NCI-H1930 (cell line): ENCODE measurements around the gene RPS6KC1.

Experiments
- DNase-seq, 2 experiments: peaks; one replicate each; lab custom pipeline; 2025; lab: John Stamatoyannopoulos, UW

Gene RPS6KC1

GRCh38 chr1:213242883-213243282 is 191.8 kb downstream of the RPS6KC1 start:
- no peak for DNase-seq

DNA sequence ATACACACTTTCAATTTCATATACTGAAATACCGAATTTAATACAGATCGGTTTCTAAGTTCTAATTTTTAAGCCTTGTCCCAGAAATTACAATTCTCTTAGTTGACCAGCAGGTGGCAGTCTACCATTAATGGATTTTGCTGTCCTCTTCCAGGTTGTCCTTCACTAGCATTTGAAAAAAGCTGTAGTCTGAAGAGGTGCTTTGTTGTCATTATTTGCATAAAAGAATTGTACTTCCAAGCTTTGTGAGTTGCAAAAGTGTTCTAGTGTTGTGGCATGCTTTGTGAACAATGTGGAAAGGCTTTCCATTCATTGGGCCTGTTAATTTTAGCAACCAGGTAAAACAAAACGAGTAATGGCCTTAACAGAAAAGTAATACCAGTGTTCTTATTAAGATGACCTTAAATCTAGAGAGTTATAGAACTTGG is 193.6 kb downstream of the RPS6KC1 start:
- DNase-seq, result peak in 1 of 2 experiments; percentile 10

GRCh38 chr1:213245260-213245910 is 194.3 kb downstream of the RPS6KC1 start:
- no peak for DNase-seq

DNA sequence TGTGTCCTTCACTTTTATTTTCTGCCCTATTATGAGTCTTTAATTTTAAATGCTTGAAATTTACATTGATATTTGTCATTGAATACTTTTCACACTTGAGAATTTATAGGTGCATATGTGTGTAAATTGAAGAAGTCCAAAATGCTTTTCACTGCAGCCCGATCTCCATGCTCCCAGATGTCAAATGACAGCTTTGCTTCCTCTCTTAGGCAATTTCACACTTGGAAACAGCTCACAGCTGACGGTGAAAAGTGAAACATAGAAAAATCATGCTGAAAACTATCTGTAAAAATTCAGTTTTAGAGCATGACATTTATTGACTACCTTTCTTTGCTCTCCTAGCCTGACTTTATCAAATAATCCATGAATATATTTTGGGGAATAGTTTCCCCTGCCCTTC is 196.0 kb downstream of the RPS6KC1 start:
- no peak for DNase-seq

GRCh38 chr1:213249395-213249794 is 198.4 kb downstream of the RPS6KC1 start:
- no peak for DNase-seq

DNA sequence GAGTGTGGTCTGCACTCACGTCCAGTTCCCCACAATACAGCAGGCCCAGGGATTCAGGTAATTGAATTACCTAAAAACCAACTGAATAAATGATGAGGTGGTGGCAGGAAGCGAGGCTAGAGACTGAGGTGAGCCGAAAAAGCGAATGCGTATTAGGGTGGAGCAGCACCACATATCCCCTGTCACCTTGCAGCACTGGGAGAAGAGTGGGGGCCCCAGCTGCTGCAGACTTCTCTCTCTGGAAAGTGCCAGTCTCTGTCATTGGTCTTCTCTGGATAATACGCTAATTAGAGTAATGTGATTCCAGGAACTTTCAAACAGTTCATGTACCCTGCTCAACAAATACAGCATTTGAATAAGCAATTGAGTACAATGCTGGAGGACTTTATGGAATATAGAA is 199.0 kb downstream of the RPS6KC1 start:
- no peak for DNase-seq

DNA sequence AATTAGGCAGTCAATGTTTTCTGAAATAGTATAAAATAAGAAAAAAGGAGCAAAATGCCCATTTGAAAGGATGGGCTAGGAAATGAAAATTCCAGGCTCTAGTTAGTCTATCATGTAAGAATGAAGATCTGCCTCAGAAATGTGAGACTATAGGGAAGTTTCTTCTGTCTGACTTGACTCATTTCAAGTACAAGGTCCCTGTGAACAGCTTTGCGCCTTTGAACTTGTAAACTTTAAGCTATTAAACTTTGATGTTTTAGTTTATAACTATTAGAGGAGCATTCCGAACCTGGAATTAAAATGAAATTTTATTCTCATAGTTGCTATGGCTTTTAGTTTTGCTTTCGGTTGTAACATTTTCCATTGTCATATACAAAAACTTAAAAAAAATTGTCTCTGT is 199.4 kb downstream of the RPS6KC1 start:
- DNase-seq, result no peak

GRCh38 chr1:213251972-213252371 is 200.9 kb downstream of the RPS6KC1 start:
- DNase-seq, result no peak

DNA sequence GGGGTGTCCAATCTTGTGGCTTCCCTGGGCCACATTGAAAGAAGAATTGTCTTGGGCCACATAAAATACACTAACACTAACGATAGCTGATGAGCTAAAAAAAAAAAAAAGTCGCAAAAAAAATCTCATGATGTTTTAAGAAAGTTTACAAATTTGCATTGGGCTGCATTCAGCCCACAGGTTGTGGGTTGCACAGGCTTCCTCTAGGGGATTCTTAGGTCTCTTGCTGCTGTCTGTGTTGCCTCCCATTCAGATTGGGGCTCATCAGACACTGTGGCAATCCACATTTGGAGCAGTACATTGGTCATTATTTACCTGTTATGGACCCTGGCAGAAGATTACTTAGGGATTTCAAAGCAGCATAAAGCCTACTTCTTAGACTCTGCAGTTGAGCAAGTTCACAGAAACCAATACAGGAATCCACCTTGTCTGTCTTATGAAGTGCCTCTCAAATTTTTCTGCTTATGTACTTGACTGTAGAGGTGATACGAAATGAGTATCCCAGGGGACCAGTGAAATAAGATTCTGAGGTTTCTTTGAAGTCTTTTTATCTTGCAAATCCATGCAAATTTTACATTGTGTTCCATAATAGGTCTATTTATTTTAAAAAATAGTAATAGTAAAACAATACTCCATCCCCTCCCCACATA is 205.5 kb downstream of the RPS6KC1 start:
- DNase-seq, result no peak

- no peak for DNase-seq
These were observed 209.5 kb downstream of the RPS6KC1 start for GRCh38 chr1:213260311-213261075.

DNA sequence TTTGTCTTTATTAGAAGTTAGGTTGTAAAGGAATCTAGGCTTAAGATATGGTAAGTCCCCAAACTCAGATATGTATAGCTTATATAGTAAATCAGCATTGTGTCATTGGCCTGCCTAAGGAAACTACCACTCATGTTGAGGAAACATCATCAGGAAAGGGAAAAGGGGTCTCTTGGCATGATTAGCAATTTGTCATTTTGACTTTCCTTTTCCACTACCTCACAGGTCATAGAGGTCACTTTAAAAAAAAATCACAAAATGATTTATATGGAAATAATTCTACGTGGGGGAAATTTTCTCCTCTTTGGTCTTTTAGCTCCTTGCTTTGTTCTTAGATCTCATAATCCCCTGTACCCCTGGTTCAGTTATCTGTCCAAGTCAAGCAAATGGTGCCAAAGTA is 213.5 kb downstream of the RPS6KC1 start:
- no peak for DNase-seq

DNA sequence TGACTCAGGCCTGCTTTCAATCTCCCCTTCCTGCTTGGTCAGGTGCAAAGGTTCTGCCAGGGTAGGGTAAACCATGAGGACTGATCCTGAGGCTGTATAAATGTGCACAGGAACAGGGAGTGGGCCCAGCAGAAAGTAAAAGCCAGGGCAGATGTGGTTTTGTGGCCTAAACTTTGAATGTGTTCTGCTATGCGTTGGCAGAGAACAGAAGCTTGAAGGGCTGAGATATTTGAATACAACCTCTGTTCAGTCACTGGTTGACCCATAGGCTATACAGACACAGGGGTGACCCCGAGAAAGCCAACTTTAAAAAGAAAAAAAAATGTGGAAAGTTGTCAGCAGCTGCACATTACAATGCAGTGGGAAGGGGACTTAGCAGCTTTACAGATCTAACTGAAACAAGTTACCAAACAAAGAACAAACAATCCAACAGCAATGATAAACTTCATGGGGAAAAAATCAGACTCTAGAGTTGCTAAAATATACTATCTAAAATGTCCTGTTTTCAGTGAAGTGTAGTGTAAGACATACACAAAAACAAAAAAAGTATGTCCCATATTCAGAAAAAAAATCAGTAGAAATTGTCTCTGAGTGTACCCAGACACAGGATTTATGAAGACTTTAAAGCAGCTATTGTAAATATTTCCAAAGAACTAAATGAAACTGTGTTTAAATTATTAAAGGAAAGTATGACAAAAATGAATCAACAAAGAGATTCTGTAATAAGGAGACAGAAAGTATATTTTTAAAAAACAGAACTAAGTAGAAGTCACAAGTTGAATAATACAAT is 216.1 kb downstream of the RPS6KC1 start:
- no peak for DNase-seq

DNA sequence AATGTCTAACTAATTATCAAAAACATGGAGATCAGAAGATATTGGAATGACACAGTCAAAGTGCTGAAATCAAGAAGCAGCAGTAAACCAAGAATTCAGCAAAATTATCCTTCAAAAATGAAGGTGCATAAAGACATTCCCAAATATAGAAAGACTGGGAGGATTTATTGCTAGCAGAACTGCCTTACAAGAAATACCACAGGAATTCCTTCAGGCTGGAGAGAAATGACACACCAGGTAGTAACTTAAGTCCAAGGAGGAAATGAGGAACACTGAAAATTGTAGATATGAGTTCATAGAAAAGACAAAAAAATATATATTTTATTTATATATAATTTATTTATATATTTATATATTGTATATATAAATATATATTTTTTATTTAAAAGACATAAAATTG is 217.2 kb downstream of the RPS6KC1 start:
- no peak for DNase-seq

DNA sequence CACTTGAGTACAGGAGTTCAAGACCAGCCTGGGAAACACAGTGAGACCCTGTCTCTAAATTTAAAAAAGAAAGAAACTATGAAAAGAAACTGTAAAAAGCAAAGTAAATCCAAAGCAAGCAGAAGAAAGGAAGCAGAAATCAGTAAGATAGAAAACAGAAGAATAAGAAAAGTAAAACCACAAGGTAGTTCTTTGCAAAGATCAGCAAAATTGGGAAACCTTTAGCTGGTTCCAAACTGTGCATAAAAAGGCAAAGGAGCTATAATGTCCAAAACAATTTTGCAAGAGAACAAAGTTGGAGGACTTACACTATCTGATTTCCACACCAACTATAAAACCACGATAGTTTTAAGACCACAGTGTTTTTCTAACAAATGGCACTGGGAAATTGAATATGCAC is 218.8 kb downstream of the RPS6KC1 start:
- DNase-seq, result no peak

DNA sequence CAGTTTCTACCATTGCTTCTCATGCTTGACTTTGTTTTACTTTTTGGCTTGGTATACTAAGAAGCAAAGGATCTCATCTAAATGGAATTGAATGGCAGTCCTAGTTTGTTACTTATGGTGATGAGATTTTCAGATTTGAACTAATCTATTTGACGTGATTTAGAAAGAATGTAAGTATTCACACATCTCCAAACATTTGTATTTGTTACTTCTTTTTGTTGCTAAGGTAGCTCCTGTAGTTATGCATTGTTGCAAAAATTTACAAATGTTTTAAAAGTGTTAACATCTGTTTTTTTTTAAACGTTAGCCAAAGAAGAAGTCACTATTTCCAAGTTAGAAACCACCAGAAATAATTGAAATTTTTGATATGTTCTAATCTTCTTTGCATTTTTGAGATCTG is 222.5 kb downstream of the RPS6KC1 start:
- DNase-seq, result no peak

- DNase-seq, result no peak
These were observed 223.1 kb downstream of the RPS6KC1 start for GRCh38 chr1:213274140-213274539.

DNA sequence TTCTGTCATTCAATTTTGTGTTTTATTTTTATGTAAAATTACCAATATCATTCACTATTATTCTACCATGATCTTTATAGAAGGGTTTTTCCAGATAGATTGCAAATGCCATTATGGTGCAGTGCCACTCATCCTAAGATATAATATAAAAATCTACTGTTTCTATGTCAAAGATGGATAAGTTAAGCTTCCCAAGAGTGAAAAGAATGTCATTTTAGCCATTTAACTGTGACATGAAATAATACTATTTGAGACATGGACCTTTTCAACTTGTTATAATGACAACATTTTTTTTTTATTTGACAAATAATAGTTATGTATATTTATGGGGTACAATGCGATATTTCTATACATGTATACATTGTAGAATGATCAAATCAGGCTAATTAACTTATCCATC is 224.3 kb downstream of the RPS6KC1 start:
- DNase-seq, result no peak

DNA sequence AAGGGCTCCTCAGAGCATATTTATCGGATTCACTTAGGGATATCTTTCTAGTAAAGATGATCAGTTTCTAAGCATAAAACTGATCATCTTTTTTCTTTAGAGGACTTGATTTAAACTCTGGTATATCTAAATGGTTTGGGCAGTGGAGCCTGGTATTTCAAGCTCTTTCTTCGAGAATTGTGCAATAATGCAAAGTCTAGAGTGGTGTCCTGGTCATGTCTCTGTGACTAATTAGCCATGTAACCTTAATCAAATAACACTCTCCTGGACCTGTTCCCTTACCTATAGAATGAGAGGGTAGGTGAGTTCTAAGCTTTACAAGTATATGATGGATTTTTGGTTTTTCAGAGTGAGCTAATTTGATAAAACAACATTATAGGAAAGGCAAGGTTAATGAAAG is 225.2 kb downstream of the RPS6KC1 start:
- no peak for DNase-seq

GRCh38 chr1:213277036-213277435 is 226.0 kb downstream of the RPS6KC1 start:
- no peak for DNase-seq

DNA sequence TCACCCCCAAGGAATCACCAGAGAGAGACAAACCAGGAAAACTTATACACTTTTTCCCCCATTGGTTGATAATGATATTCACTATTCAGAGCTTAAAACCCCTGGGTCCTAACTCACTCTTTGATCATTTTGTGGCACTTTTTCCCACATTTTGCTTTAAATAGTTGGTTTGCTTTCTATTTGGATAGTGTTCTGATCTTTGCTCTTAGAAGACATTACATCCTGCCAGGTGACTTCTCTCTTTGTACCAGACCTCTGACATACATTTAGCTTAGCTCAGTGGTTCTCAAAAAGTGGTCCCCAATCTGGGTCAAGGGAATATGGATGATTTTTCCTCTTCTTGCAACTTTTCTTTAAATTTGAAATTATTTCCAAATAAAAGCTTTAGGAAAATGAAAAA is 228.4 kb downstream of the RPS6KC1 start:
- no peak for DNase-seq

DNA sequence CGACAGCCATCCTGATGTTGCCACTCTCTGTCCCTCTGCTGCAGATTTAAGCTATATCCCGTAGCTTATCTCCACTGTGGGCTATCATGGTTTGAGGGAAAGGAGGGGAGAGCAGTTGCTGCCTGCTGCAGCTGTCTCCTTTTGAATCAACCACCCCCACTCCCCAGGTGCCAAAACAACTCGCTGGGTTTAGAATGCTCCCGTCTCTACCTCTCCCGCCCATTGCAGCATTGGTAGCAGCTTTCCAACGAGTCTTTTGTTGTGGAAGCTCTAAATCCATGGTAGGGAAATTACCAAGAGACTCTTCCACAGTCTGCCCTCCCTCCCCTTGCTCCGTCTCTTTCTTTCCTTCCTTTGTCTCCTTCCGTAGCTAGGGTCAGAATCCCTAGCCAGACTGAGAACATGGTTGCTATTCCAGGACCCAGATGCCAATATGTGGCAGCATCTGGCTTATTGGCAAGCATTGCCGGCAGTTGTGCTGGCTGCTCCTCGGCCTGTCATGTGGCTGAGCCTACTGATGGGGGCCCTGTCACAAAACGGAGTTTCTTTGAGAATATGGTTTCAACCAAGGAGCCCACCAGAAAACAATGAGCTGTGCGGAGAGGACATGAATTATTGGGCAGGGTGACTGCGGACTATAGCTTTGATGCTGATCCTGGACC is 230.7 kb downstream of the RPS6KC1 start:
- DNase-seq, result no peak

DNA sequence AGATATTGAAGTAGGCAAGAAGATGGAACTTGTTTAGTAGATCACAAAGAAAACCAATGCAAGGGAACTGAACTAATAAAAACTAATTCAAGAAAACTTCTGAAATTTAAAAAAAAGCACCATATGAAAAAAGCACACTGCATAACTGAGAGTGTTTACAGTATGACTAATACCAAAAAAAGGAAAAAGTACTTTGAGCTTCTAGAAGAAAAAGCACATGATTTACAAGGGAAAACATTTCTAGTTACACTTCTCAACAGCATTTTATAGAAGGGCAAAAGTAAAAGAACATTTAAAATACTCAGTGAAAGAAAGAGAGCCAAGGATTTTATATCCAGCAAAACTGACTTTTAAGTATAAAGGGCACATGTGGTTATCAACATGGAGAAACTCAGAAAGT is 233.6 kb downstream of the RPS6KC1 start:
- no peak for DNase-seq
